NCI-H1417 treated with DMSO at 0.1 percent for 48 hours (cell line): ENCODE data around the gene KCNH6.

Experiments used
- DNase-seq: peaks from one replicate; lab custom pipeline; 2025; lab: John Stamatoyannopoulos, UW

KCNH6 gene

GRCh38 chr17:63534816-63535455, 11.8 kb downstream of the KCNH6 start:
- no peak for DNase-seq

- DNase-seq: no peak
These were observed 12.5 kb downstream of the KCNH6 start for GRCh38 chr17:63535640-63536039.

GRCh38 chr17:63537001-63537400, 13.8 kb downstream of the KCNH6 start:
- no peak for DNase-seq

GRCh38 chr17:63537991-63538692, 15.0 kb downstream of the KCNH6 start:
- DNase-seq: no peak

GRCh38 chr17:63538693-63539595, 15.8 kb downstream of the KCNH6 start:
- DNase-seq: no peak

GRCh38 chr17:63540590-63540989, 17.4 kb downstream of the KCNH6 start:
- no peak for DNase-seq

GRCh38 chr17:63542218-63542545, 19.0 kb downstream of the KCNH6 start:
- no peak for DNase-seq

- no peak for DNase-seq
These were observed 20.0 kb downstream of the KCNH6 start for GRCh38 chr17:63542942-63543821.

GRCh38 chr17:63543822-63544420, 20.8 kb downstream of the KCNH6 start:
- DNase-seq: no peak

GRCh38 chr17:63544467-63545301, 21.5 kb downstream of the KCNH6 start:
- no peak for DNase-seq

- DNase-seq: no peak
These were observed 23.3 kb downstream of the KCNH6 start for GRCh38 chr17:63546308-63547082.

GRCh38 chr17:63547083-63547523, 23.9 kb downstream of the KCNH6 start:
- no peak for DNase-seq

GRCh38 chr17:63549289-63549945, 26.3 kb downstream of the KCNH6 start:
- no peak for DNase-seq

GRCh38 chr17:63549946-63550816, 27.0 kb downstream of the KCNH6 start, which contains the start of gene DCAF7:
Gene DCAF7 (plus strand): TSS chr17:63550477. CDS start chr17:63550678, 201 bp downstream.
- peak; percentile 96 for DNase-seq

- no peak for DNase-seq
These were observed 27.9 kb downstream of the KCNH6 start for GRCh38 chr17:63550817-63551639.

- no peak for DNase-seq
These were observed 29.1 kb downstream of the KCNH6 start for GRCh38 chr17:63552211-63552610.

- no peak for DNase-seq
These were observed 32.5 kb downstream of the KCNH6 start for GRCh38 chr17:63555500-63556156.
